ENCODE data around the gene C17orf58. TPM values are rescaled to one million over a fixed set of nuclear protein-coding genes. Genes with fewer than 3 reads are reported as not detected.
A peak's percentile ranks its signal among the peaks of the same experiment; 100 is the strongest.
"Not testable (repeated sequence)": the region's sequence is repeated elsewhere in the genome, so short reads cannot be mapped to it uniquely, and the experiment has no call there.

C17orf58 gene
- 8.5 and 9.7 TPM in 2 replicates for total RNA-seq

GRCh38 chr17:67996301-67997171 lies at the start of gene C17orf58:
C17orf58 (minus strand) TSS chr17:67996469; CDS start chr17:67996198, 271 bp downstream.
- DNase-seq (ENCODE audit: low read depth), result peak; percentile 66

GRCh38 chr17:68036304-68037147 lies 40.3 kb upstream of the C17orf58 start:
- peak; percentile 39 for DNase-seq (ENCODE audit: low read depth)

- DNase-seq (ENCODE audit: low read depth), result peak; percentile 94
Measured at GRCh38 chr17:68035523-68036303, 39.4 kb upstream of the C17orf58 start, which contains the start of gene KPNA2. KPNA2 (plus strand) TSS chr17:68035735; CDS start chr17:68037133, 1,398 bp downstream.

- no peak for DNase-seq (ENCODE audit: low read depth)
Measured at GRCh38 chr17:68035131-68035522, 38.9 kb upstream of the C17orf58 start.

GRCh38 chr17:68034452-68034776 lies 38.1 kb upstream of the C17orf58 start:
- no peak for DNase-seq (ENCODE audit: low read depth)

- peak; percentile 85 for DNase-seq (ENCODE audit: low read depth)
Measured at GRCh38 chr17:68033636-68034451, 37.6 kb upstream of the C17orf58 start.

- DNase-seq (ENCODE audit: low read depth), result no peak
Measured at GRCh38 chr17:68029512-68030215, 33.4 kb upstream of the C17orf58 start.

GRCh38 chr17:68022547-68022946 lies 26.3 kb upstream of the C17orf58 start:
- not testable (repeated sequence) for DNase-seq (ENCODE audit: low read depth)

GRCh38 chr17:68021963-68022362 lies 25.7 kb upstream of the C17orf58 start:
- DNase-seq (ENCODE audit: low read depth), result no peak

GRCh38 chr17:68020791-68021190 lies 24.5 kb upstream of the C17orf58 start:
- not testable (repeated sequence) for DNase-seq (ENCODE audit: low read depth)

- DNase-seq (ENCODE audit: low read depth), result no peak
Measured at GRCh38 chr17:68020409-68020756, 24.1 kb upstream of the C17orf58 start.

GRCh38 chr17:68019675-68020408 lies 23.6 kb upstream of the C17orf58 start:
- peak; percentile 86 for DNase-seq (ENCODE audit: low read depth)

- DNase-seq (ENCODE audit: low read depth), result no peak
Measured at GRCh38 chr17:68019336-68019674, 23.0 kb upstream of the C17orf58 start.

GRCh38 chr17:68018493-68018892 lies 22.2 kb upstream of the C17orf58 start:
- not testable (repeated sequence) for DNase-seq (ENCODE audit: low read depth)

- DNase-seq (ENCODE audit: low read depth), result no peak
Measured at GRCh38 chr17:68016838-68017237, 20.6 kb upstream of the C17orf58 start.

GRCh38 chr17:68015081-68015723 lies 18.9 kb upstream of the C17orf58 start:
- no peak for DNase-seq (ENCODE audit: low read depth)

GRCh38 chr17:68013385-68013784 lies 17.1 kb upstream of the C17orf58 start:
- no peak for DNase-seq (ENCODE audit: low read depth)

GRCh38 chr17:68011199-68011665 lies 15.0 kb upstream of the C17orf58 start:
- no peak for DNase-seq (ENCODE audit: low read depth)

GRCh38 chr17:68006797-68007196 lies 10.5 kb upstream of the C17orf58 start:
- no peak for DNase-seq (ENCODE audit: low read depth)
